ENCODE measurements around the gene SLC22A23.

SLC22A23 gene

GRCh38 chr6:3220366-3220765 lies 236.5 kb downstream of the SLC22A23 start:
- Histone ChIP-seq H3K4me3 (ENCODE audit: low read depth, low read length) (no peak overlapping the region), H3K27ac (ENCODE audit: low read depth, low read length) (no peak overlapping the region), H3K4me1 (ENCODE audit: control insufficient read depth, insufficient read depth, low read length, unreplicated experiment) (no peaks in the 10 kb centered on the region), H3K27me3 (ENCODE audit: insufficient read depth, low read length) (peaks cover 71% of the 10 kb centered on the region), H2AFZ (ENCODE audit: low read length, unreplicated experiment) (no peak overlapping the region), H3K79me2 (ENCODE audit: control insufficient read depth, insufficient read depth, low read length, unreplicated experiment) (no peaks in the 10 kb centered on the region), H3K36me3 (ENCODE audit: insufficient read depth, low read length) (no peaks in the 10 kb centered on the region)

All from ACC112 (cell line).